IMR-90 (cell line): ENCODE data around the gene COG7. TPM values are rescaled to one million over a fixed set of nuclear protein-coding genes. Genes with fewer than 3 reads are reported as not detected.

ENCODE experiments used
- ATAC-seq: fragments of 200-7000 bp; cut with Tn5 transposase; 2 replicates; pipeline ENCODE4 v1.9.1; 2020; ENCODE audit warnings: low read depth, mild to moderate bottlenecking, moderate library complexity
- BruUV-seq: library from RNA; stranded (reverse); fragments of 400-500 nt; replicated peaks from 2 replicates; lab custom pipeline; 2021; lab: Mats Ljungman, UMichigan
- CTCF ChIA-PET: fragments of 300-600 bp; formaldehyde crosslinking; extraction: SDS; loops from one replicate; lab custom pipeline; 2021; ENCODE audit warnings: antibody characterized with exemption; lab: Yijun Ruan, JAX
- POLR2A ChIA-PET: fragments of 300-600 bp; sonication (Branson Sonifier 250); formaldehyde crosslinking; loops from one replicate; lab custom pipeline; 2022; ENCODE audit warnings: antibody characterized with exemption; ENCODE audit not compliant: unreplicated experiment; lab: Charles Lee
- DNase-seq: peaks from one replicate; pipeline ENCODE4 v3.0.0; 2013
- H2AFZ ChIP-seq: replicated peaks from 2 replicates; pipeline ENCODE3; 2013; ENCODE audit warnings: low read length, mild to moderate bottlenecking; ENCODE audit not compliant: poor library complexity
- H2AK5ac ChIP-seq: 2 replicates; pipeline ENCODE4 v1.6.1; 2013; ENCODE audit warnings: low read depth, low read length, inconsistent platforms
- H2AK9ac ChIP-seq: replicated peaks from 2 replicates; pipeline ENCODE3; 2013; ENCODE audit warnings: mild to moderate bottlenecking, low read depth, low read length, moderate library complexity; ENCODE audit not compliant: poor library complexity
- H2BK120ac ChIP-seq: 2 replicates; pipeline ENCODE4 v1.6.1; 2013; ENCODE audit warnings: low read depth, low read length, inconsistent platforms
- H2BK15ac ChIP-seq: 3 replicates; pipeline ENCODE4 v1.6.1; 2013; ENCODE audit warnings: low read depth, low read length, inconsistent platforms
- H2BK20ac ChIP-seq: 2 replicates; pipeline ENCODE4 v1.6.1; 2013; ENCODE audit warnings: low read depth, mild to moderate bottlenecking, inconsistent platforms, low read length, moderate library complexity
- H2BK5ac ChIP-seq: 2 replicates; pipeline ENCODE4 v1.6.1; 2013; ENCODE audit warnings: mild to moderate bottlenecking, low read depth, low read length, inconsistent platforms; ENCODE audit not compliant: poor library complexity, severe bottlenecking
- H3K14ac ChIP-seq: replicated peaks from 2 replicates; pipeline ENCODE4 v1.6.1; 2013; ENCODE audit warnings: low read depth, low read length, inconsistent platforms
- H3K18ac ChIP-seq: 2 replicates; pipeline ENCODE4 v1.6.1; 2013; ENCODE audit warnings: low read depth, low read length, control low read depth
- H3K23ac ChIP-seq: 2 replicates; pipeline ENCODE4 v1.6.1; 2013; ENCODE audit warnings: low read depth, low read length, inconsistent platforms
- H3K27ac ChIP-seq: 2 replicates; pipeline ENCODE4 v1.5.1; 2013; ENCODE audit warnings: mild to moderate bottlenecking, control low read depth, low read length; ENCODE audit not compliant: insufficient read depth
- H3K27me3 ChIP-seq: 2 replicates; pipeline ENCODE4 v1.6.1; 2013; ENCODE audit warnings: low read length; ENCODE audit not compliant: control insufficient read depth, insufficient read depth
- H3K36me3 ChIP-seq: 2 replicates; pipeline ENCODE4 v1.6.1; 2013; ENCODE audit warnings: low read length, mixed read lengths; ENCODE audit not compliant: control insufficient read depth, insufficient read depth
- H3K4ac ChIP-seq: 2 replicates; pipeline ENCODE4 v1.6.1; 2013; ENCODE audit warnings: low read depth, low read length, inconsistent platforms
- H3K4me1 ChIP-seq: 2 replicates; pipeline ENCODE4 v1.6.1; 2013; ENCODE audit warnings: low read length, mixed read lengths; ENCODE audit not compliant: control insufficient read depth, insufficient read depth
- H3K4me2 ChIP-seq: 2 replicates; pipeline ENCODE4 v1.6.1; 2013; ENCODE audit warnings: low read depth, mild to moderate bottlenecking, control low read depth, low read length, moderate library complexity
- H3K4me3 ChIP-seq: 2 replicates; pipeline ENCODE4 v1.5.1; 2013; ENCODE audit warnings: low read depth, mild to moderate bottlenecking, control low read depth, low read length, moderate library complexity; ENCODE audit not compliant: insufficient read depth
- H3K56ac ChIP-seq: 2 replicates; pipeline ENCODE4 v1.6.1; 2013; ENCODE audit warnings: low read length, inconsistent platforms; ENCODE audit not compliant: insufficient read depth; ENCODE audit errors: extremely low read depth
- H3K79me1 ChIP-seq, 2 experiments: 2 replicates each; pipeline ENCODE4 v1.6.1; 2013; ENCODE audit warnings: low read length in 2 of 2, inconsistent platforms in 1 of 2, low read depth in 1 of 2
- H3K9ac ChIP-seq: 2 replicates; pipeline ENCODE4 v1.6.1; 2013; ENCODE audit warnings: low read depth, low read length, control low read depth
- H3K9me1 ChIP-seq: 2 replicates; pipeline ENCODE4 v1.6.1; 2013; ENCODE audit warnings: low read length, inconsistent platforms; ENCODE audit not compliant: insufficient read depth
- H3K9me3 ChIP-seq: 2 replicates; pipeline ENCODE4 v1.6.1; 2013; ENCODE audit warnings: low read length; ENCODE audit not compliant: control insufficient read depth, insufficient read depth
- H4K20me1 ChIP-seq: 2 replicates; pipeline ENCODE4 v1.6.1; 2013; ENCODE audit warnings: low read length, inconsistent platforms; ENCODE audit not compliant: insufficient read depth
- H4K5ac ChIP-seq: 2 replicates; pipeline ENCODE4 v1.6.1; 2013; ENCODE audit warnings: mild to moderate bottlenecking, low read depth, low read length, control low read depth
- H4K8ac ChIP-seq, 2 experiments: 2 replicates each; pipeline ENCODE4 v1.6.1; 2013; ENCODE audit warnings: low read depth in 2 of 2, low read length in 2 of 2, control low read depth in 1 of 2, inconsistent platforms in 1 of 2
- H4K91ac ChIP-seq: 2 replicates; pipeline ENCODE4 v1.6.1; 2013; ENCODE audit warnings: low read depth, low read length, inconsistent platforms; ENCODE audit not compliant: insufficient read depth
- CTCF ChIP-seq: conservative IDR thresholded peaks from 2 replicates; pipeline ENCODE4 v1.5.1; 2012; ENCODE audit warnings: mild to moderate bottlenecking, low read depth, low read length, improper control_type of control experiment
- ELK1 ChIP-seq: fragments of 150-350 bp; IDR thresholded peaks from 2 replicates; pipeline ENCODE4 v1.6.1; 2016; ENCODE audit warnings: low read depth, mild to moderate bottlenecking, low read length, moderate library complexity, borderline replicate concordance
- POLR2A ChIP-seq: IDR thresholded peaks from 2 replicates; pipeline ENCODE4 v1.6.1; 2012; ENCODE audit warnings: mild to moderate bottlenecking, low read depth, low read length
- SMC3 ChIP-seq: fragments of 150-350 bp; IDR thresholded peaks from 2 replicates; pipeline ENCODE4 v1.6.1; 2016; ENCODE audit warnings: low read depth, mild to moderate bottlenecking, antibody characterized with exemption, low read length, moderate library complexity
- WGBS, 2 experiments: methylation state at CpG; one replicate each; pipeline versions ENCODE4 v1.1.5 to v1.1.7; 2013; ENCODE audit warnings: missing lambda C conversion rate in 2 of 2; ENCODE audit not compliant: insufficient read length in 1 of 2; ENCODE audit errors: extremely low coverage in 2 of 2; 5-methylcytosine and 5-hydroxymethylcytosine counted together
- dilution Hi-C: fragments of 300-500 bp; cut with HindIII; formaldehyde crosslinking; loops from one replicate; pipeline ENCODE4 v1.14.3; 2018; ENCODE audit warnings: low sequenced_read_pairs; ENCODE audit not compliant: unreplicated experiment
- in situ Hi-C: fragments of 300-500 bp; cut with MboI; formaldehyde crosslinking; loops from 3 replicates; pipeline ENCODE4 v1.14.3; 2019; ENCODE audit warnings: low sequenced_read_pairs, inconsistent platforms, mixed read lengths
- intact Hi-C: fragments of 100-400 bp; cut with micrococcal nuclease; formaldehyde crosslinking; loops from 2 replicates; pipeline ENCODE4 v1.10.0; 2022
- polyA plus RNA-seq, 3 experiments: library from polyadenylated mRNA; depleted of rRNA; stranded (reverse); fragments of >200 nt; gene quantifications; 2 replicates each; pipeline ENCODE4 v1.2.3, GENCODE V29; 2012; ENCODE audit warnings: low replicate concordance in 1 of 3
- total RNA-seq: library from RNA; depleted of rRNA; stranded (reverse); fragments of >200 nt; gene quantifications from 2 replicates; pipeline ENCODE4 v1.2.3, GENCODE V29; 2012

The COG7 gene
- total and polyA plus RNA-seq, 2 of the 4 experiments (the other 2 are of a cell fraction), result 28.5 to 43.7 TPM

GRCh38 chr16:23501291-23501690, 48.3 kb upstream of the COG7 start:
- no peak overlapping the region for H3K18ac ChIP-seq
- no peak overlapping the region for H3K23ac ChIP-seq
- H3K79me1 ChIP-seq, result peaks cover 31 to 78% of the 10 kb centered on the region in 2 experiments
- no peak overlapping the region for H3K9ac ChIP-seq
- no peak overlapping the region for H3K27ac ChIP-seq
- dilution Hi-C loops (no loop called here), in situ Hi-C loops (no loop called here), intact Hi-C loops (no loop called here)
- BruUV-seq, result no TSS peak
- peaks cover 17% of the 10 kb centered on the region for H3K9me1 ChIP-seq
- WGBS, 2 experiments, result no CpG with 5 or more reads among the region's 5 CpGs
- no peak overlapping the region for H4K91ac ChIP-seq
- no peak overlapping the region for H2BK15ac ChIP-seq
- ChIA-PET CTCF (no interaction called here), POLR2A (no interaction called here)
- peaks cover 68% of the 10 kb centered on the region for H4K20me1 ChIP-seq
- no peak for TF ChIP-seq POLR2A
- no peak for TF ChIP-seq ELK1
- TF ChIP-seq CTCF, result no peak
- no peak for TF ChIP-seq SMC3
- H3K27me3 ChIP-seq, result no peaks in the 10 kb centered on the region
- no peak overlapping the region for H3K4me2 ChIP-seq
- H3K4me3 ChIP-seq, result no peak overlapping the region
- H2BK5ac ChIP-seq, result no peak overlapping the region
- no peak overlapping the region for H2AFZ ChIP-seq
- H3K56ac ChIP-seq, result no peak overlapping the region
- ATAC-seq (no peak), DNase-seq (no peak)
- no peaks in the 10 kb centered on the region for H3K9me3 ChIP-seq
- H4K8ac ChIP-seq, result no peak overlapping the region
- H3K4ac ChIP-seq, result no peak overlapping the region
- no peak overlapping the region for H2AK9ac ChIP-seq
- H2BK20ac ChIP-seq, result no peak overlapping the region
- peaks cover 2% of the 10 kb centered on the region; the same call in 1 of the 2 replicates for H3K36me3 ChIP-seq
- no peak overlapping the region for H3K14ac ChIP-seq
- no peak overlapping the region for H2AK5ac ChIP-seq
- no peak overlapping the region for H4K5ac ChIP-seq
- H2BK120ac ChIP-seq, result no peak overlapping the region
- peaks cover 11% of the 10 kb centered on the region for H3K4me1 ChIP-seq
